ENCODE data around the gene ATAD3A. TPM values are rescaled to one million over a fixed set of nuclear protein-coding genes. Genes with fewer than 3 reads are reported as not detected.
A peak's percentile ranks its signal among the peaks of the same experiment; 100 is the strongest.

ATAD3A gene
- total RNA-seq, 1 donor from 2014 or later, result 6.8 TPM

DNA sequence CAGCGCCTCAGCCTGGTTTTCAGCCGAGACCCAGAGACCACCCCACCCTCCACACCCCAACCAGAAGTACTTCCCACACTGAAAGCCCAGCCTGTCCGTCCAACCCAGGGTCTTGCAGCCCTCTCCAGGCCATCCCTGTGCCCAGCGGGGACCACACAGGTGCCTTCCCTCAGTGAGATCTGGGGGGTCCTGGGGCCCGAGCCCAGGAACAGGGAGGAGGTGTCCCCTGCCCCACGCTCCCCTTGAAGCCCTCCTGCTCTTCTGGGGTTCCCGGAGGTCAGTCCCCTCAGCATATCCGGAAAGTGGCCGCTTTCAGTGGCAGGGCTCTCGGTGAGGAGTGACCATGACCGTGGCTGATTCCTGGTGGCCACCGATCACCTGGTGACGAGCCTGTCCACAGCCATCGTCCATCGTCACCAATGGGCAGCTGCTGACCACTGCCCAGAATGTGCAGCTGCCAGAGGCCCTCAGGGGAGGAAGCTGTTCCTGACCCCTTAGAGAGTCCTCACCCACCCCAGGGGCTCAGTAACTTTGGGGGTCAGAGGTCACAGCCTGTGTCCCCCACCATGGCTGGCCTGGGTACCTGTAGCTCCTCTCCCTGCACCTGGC, 25.1 kb downstream of the ATAD3A start:
- Histone ChIP-seq H3K36me3 (ENCODE audit: control insufficient read depth in 3 of 3, insufficient read depth in 3 of 3, low read length in 3 of 3) (peaks cover 6 to 14% (median 13%) of the 10 kb centered on the region in 3 donors), H3K4me3 (ENCODE audit: low read length in 3 of 3) (peak overlapping the region in 1 of 3 donors; percentile 6), H3K4me1 (ENCODE audit: control insufficient read depth in 3 of 3, insufficient read depth in 3 of 3, low read length in 3 of 3) (peaks cover 17 to 44% (median 40%) of the 10 kb centered on the region in 3 donors), H3K9ac (ENCODE audit: low read depth in 1 of 3, low read length in 3 of 3) (peak overlapping the region; percentile 32 to 73 (median 51)), H3K27me3 (ENCODE audit: control insufficient read depth in 3 of 3, insufficient read depth in 3 of 3, low read length in 3 of 3) (no peaks in the 10 kb centered on the region), H3K27ac (ENCODE audit: low read depth, low read length) (peak overlapping the region; percentile 68), H3K9me3 (ENCODE audit: control insufficient read depth in 3 of 3, low read length in 3 of 3) (no peaks in the 10 kb centered on the region)

GRCh38 chr1:1537626-1538250, 25.8 kb downstream of the ATAD3A start:
- no peak overlapping the region for H3K4me3 ChIP-seq (ENCODE audit: low read length in 3 of 3)
- peaks cover 6 to 19% (median 15%) of the 10 kb centered on the region in 3 donors for H3K36me3 ChIP-seq (ENCODE audit: control insufficient read depth in 3 of 3, insufficient read depth in 3 of 3, low read length in 3 of 3)
- H3K4me1 ChIP-seq (ENCODE audit: control insufficient read depth in 3 of 3, insufficient read depth in 3 of 3, low read length in 3 of 3), result peaks cover 17 to 44% (median 40%) of the 10 kb centered on the region in 3 donors
- peak overlapping the region in 1 of 3 donors; percentile 73 for H3K9ac ChIP-seq (ENCODE audit: low read depth in 1 of 3, low read length in 3 of 3)
- H3K27me3 ChIP-seq (ENCODE audit: control insufficient read depth in 3 of 3, insufficient read depth in 3 of 3, low read length in 3 of 3), result no peaks in the 10 kb centered on the region
- H3K27ac ChIP-seq (ENCODE audit: low read depth, low read length), result no peak overlapping the region
- no peaks in the 10 kb centered on the region for H3K9me3 ChIP-seq (ENCODE audit: control insufficient read depth in 3 of 3, low read length in 3 of 3)

GRCh38 chr1:1538334-1538733, 26.4 kb downstream of the ATAD3A start:
- H3K4me3 ChIP-seq (ENCODE audit: low read length in 3 of 3), result no peak overlapping the region
- H3K4me1 ChIP-seq (ENCODE audit: control insufficient read depth in 3 of 3, insufficient read depth in 3 of 3, low read length in 3 of 3), result peaks cover 14 to 43% (median 40%) of the 10 kb centered on the region in 3 donors
- no peaks in the 10 kb centered on the region for H3K27me3 ChIP-seq (ENCODE audit: control insufficient read depth in 3 of 3, insufficient read depth in 3 of 3, low read length in 3 of 3)
- peaks cover 9 to 22% (median 19%) of the 10 kb centered on the region in 3 donors for H3K36me3 ChIP-seq (ENCODE audit: control insufficient read depth in 3 of 3, insufficient read depth in 3 of 3, low read length in 3 of 3)
- no peak overlapping the region for H3K27ac ChIP-seq (ENCODE audit: low read depth, low read length)
- H3K9ac ChIP-seq (ENCODE audit: low read depth in 1 of 3, low read length in 3 of 3), result peak overlapping the region in 1 of 3 donors; percentile 16
- no peaks in the 10 kb centered on the region for H3K9me3 ChIP-seq (ENCODE audit: control insufficient read depth in 3 of 3, low read length in 3 of 3)

GRCh38 chr1:1538989-1539309, 27.0 kb downstream of the ATAD3A start:
- Histone ChIP-seq H3K27me3 (ENCODE audit: control insufficient read depth in 3 of 3, insufficient read depth in 3 of 3, low read length in 3 of 3) (no peaks in the 10 kb centered on the region), H3K36me3 (ENCODE audit: control insufficient read depth in 3 of 3, insufficient read depth in 3 of 3, low read length in 3 of 3) (peaks cover 9 to 22% (median 19%) of the 10 kb centered on the region in 3 donors), H3K27ac (ENCODE audit: low read depth, low read length) (no peak overlapping the region), H3K4me1 (ENCODE audit: control insufficient read depth in 3 of 3, insufficient read depth in 3 of 3, low read length in 3 of 3) (peaks cover 16 to 42% (median 36%) of the 10 kb centered on the region in 3 donors), H3K9ac (ENCODE audit: low read depth in 1 of 3, low read length in 3 of 3) (peak overlapping the region in 1 of 3 donors; percentile 75), H3K9me3 (ENCODE audit: control insufficient read depth in 3 of 3, low read length in 3 of 3) (no peaks in the 10 kb centered on the region), H3K4me3 (ENCODE audit: low read length in 3 of 3) (peak overlapping the region in 1 of 3 donors; percentile 61)

DNA sequence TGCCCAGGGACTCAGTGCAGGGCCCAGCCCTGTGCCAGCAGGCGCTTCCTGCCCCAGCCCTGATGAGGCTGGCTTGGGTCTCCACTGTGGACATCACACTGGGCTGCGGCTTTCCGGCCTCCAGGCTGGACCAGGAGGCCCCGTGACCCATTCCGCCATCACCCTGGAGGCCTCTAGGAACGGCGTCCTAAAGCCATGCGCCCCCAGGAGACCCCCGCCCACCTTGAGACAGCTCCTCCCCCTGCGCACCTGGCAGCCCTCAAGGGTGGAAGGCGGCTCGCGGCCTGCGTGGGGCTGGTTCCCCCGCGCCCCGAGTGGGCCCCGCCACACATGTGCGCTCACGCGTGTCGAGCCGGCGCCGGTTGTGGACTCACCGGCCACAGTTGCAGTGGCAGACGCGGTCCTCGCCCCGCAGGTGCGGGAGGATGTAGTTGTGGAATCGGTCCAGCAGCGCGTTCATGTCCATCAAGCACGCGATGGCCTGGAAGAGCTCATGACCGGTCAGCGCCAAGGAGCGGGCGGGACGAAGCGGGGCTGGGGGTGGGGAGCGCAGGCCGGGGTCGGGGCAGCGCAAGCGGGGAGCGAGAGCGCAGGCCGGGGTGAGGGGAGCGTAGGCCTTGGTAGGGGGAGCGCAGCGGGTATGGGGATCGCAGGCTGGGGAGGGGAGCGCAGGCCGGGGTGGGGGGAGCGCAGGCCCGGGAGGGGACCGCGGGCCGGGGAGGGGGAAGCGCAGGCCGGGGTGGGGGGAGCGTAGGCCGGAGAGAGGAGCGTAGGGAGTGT, 27.5 kb downstream of the ATAD3A start:
- Histone ChIP-seq H3K36me3 (ENCODE audit: control insufficient read depth in 3 of 3, insufficient read depth in 3 of 3, low read length in 3 of 3) (peaks cover 9 to 22% (median 19%) of the 10 kb centered on the region in 3 donors), H3K9ac (ENCODE audit: low read depth in 1 of 3, low read length in 3 of 3) (peak overlapping the region in 1 of 3 donors; percentile 75), H3K27me3 (ENCODE audit: control insufficient read depth in 3 of 3, insufficient read depth in 3 of 3, low read length in 3 of 3) (no peaks in the 10 kb centered on the region), H3K4me3 (ENCODE audit: low read length in 3 of 3) (peak overlapping the region in 2 of 3 donors; percentile 61 to 73), H3K4me1 (ENCODE audit: control insufficient read depth in 3 of 3, insufficient read depth in 3 of 3, low read length in 3 of 3) (peaks cover 17 to 39% (median 36%) of the 10 kb centered on the region in 3 donors), H3K9me3 (ENCODE audit: control insufficient read depth in 3 of 3, low read length in 3 of 3) (no peaks in the 10 kb centered on the region), H3K27ac (ENCODE audit: low read depth, low read length) (no peak overlapping the region)

- Histone ChIP-seq H3K9ac (ENCODE audit: low read depth in 1 of 3, low read length in 3 of 3) (peak within 1 kb of the TSS in 1 of 3 donors; percentile 79), H3K4me1 (ENCODE audit: control insufficient read depth in 3 of 3, insufficient read depth in 3 of 3, low read length in 3 of 3) (peaks cover 17 to 38% (median 36%) of the 10 kb centered on the region in 3 donors), H3K9me3 (ENCODE audit: control insufficient read depth in 3 of 3, low read length in 3 of 3) (no peaks in the 10 kb centered on the region), H3K27me3 (ENCODE audit: control insufficient read depth in 3 of 3, insufficient read depth in 3 of 3, low read length in 3 of 3) (no peaks in the 10 kb centered on the region), H3K4me3 (ENCODE audit: low read length in 3 of 3) (peak within 1 kb of the TSS in 2 of 3 donors; percentile 61 to 73), H3K36me3 (ENCODE audit: control insufficient read depth in 3 of 3, insufficient read depth in 3 of 3, low read length in 3 of 3) (peaks cover 9 to 22% (median 19%) of the 10 kb centered on the region in 3 donors), H3K27ac (ENCODE audit: low read depth, low read length) (no peak within 1 kb of the TSS)
These were observed 28.3 kb downstream of the ATAD3A start, which contains the start of gene TMEM240 for GRCh38 chr1:1540090-1540817. TMEM240 (minus strand) TSS chr1:1540624; CDS start chr1:1540346, 278 bp downstream.

DNA sequence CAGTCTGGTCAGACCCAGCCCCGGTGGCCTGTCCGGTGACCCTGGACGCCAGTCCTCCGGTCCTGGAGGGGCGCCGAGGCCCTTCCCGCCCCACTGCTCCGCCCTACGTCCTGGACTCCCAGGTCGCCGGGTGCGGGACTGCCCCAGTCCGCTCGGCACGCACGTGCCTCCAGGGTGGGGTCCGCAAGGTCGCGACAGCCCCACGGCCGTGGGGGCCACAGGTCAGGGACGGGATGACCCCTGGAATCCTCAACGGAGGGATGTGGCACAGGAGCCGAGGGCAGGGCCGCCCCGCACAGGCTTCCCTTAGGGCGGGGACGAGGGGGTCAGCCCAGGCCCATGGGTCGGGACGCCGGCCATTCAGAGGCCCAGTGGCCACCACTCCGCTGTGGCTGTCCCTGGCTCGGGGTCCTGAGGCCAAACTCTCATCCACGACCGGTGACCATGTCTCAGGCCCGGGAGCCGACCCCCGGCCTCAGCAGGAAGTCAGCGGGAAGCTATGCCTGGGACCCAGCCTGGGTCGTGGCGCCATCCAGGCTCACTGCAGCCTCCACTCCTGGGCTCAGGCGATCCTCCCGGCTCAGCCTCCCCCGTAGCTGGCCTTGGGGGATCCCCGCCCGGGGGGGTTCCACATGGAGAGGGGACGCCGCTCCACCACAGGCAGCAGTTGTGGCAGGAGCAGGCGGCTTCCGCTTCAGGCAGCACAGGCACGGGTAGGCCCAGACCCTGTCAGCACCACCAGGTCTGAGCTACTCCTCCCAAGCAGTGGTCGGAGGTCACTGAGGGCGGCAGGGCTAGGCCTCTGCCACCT, 29.1 kb downstream of the ATAD3A start:
- H3K9ac ChIP-seq (ENCODE audit: low read depth in 1 of 3, low read length in 3 of 3), result peak overlapping the region in 1 of 3 donors; percentile 79
- H3K4me1 ChIP-seq (ENCODE audit: control insufficient read depth in 3 of 3, insufficient read depth in 3 of 3, low read length in 3 of 3), result peaks cover 17 to 36% (median 35%) of the 10 kb centered on the region in 3 donors
- H3K27me3 ChIP-seq (ENCODE audit: control insufficient read depth in 3 of 3, insufficient read depth in 3 of 3, low read length in 3 of 3), result no peaks in the 10 kb centered on the region
- H3K36me3 ChIP-seq (ENCODE audit: control insufficient read depth in 3 of 3, insufficient read depth in 3 of 3, low read length in 3 of 3), result peaks cover 9 to 22% (median 19%) of the 10 kb centered on the region in 3 donors
- H3K4me3 ChIP-seq (ENCODE audit: low read length in 3 of 3), result peak overlapping the region in 2 of 3 donors; percentile 39 to 61
- no peak overlapping the region for H3K27ac ChIP-seq (ENCODE audit: low read depth, low read length)
- no peaks in the 10 kb centered on the region for H3K9me3 ChIP-seq (ENCODE audit: control insufficient read depth in 3 of 3, low read length in 3 of 3)

DNA sequence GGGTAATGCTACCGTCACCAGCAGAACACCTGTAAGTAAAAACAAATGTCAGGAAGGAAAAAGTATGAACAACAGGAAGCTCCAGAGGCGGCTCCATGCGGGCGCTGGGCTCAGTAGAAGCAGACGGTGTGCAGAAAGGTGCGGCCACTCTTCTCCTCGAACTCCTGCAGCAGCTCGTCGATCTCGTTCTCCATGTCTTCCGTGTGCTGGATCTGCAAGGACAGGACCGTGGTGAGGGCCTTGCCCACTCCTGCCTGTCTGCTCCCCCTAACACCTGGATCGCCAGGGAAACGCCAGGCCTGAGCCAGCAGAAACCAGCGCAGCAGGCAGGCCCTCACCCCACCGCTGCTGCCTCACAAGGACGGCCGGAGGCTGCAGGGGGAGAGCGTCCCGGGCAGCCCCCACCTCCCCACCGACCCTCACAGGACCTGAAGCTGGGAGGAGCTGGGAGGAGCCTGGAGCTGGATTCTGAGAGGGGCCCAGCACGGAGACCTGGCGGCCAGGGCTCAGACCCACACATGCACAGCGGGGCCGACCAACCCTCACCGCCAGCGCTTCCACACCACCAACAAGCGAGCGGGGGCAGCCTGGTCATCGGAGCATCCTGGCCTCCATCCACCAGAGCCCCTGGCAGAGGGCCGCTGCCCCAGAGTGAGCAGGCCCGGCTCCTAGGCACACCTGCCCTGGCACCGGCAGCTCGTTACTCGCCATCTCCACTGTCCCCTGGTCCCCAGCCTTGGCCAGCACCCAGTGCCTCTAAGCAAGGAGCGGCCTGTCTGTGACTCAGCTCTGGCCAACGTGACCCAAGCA, 30.2 kb downstream of the ATAD3A start:
- Histone ChIP-seq H3K36me3 (ENCODE audit: control insufficient read depth in 3 of 3, insufficient read depth in 3 of 3, low read length in 3 of 3) (peaks cover 9 to 22% (median 21%) of the 10 kb centered on the region in 3 donors), H3K9ac (ENCODE audit: low read depth in 1 of 3, low read length in 3 of 3) (no peak overlapping the region), H3K4me1 (ENCODE audit: control insufficient read depth in 3 of 3, insufficient read depth in 3 of 3, low read length in 3 of 3) (peaks cover 7 to 25% (median 24%) of the 10 kb centered on the region in 3 donors), H3K27ac (ENCODE audit: low read depth, low read length) (no peak overlapping the region), H3K9me3 (ENCODE audit: control insufficient read depth in 3 of 3, low read length in 3 of 3) (no peaks in the 10 kb centered on the region), H3K4me3 (ENCODE audit: low read length in 3 of 3) (no peak overlapping the region), H3K27me3 (ENCODE audit: control insufficient read depth in 3 of 3, insufficient read depth in 3 of 3, low read length in 3 of 3) (no peaks in the 10 kb centered on the region)
